SJCRH30 (cell line): ENCODE results near the gene SLC25A6. TPM values are rescaled to one million over a fixed set of nuclear protein-coding genes. Genes with fewer than 3 reads are reported as not detected.
"Not testable (repeated sequence)": the region's sequence is repeated elsewhere in the genome, so short reads cannot be mapped to it uniquely, and the experiment has no call there.

Experiments
- DNase-seq, 2 experiments: peaks; one replicate each; pipeline ENCODE4 v3.0.0-alpha.2; 2015 to 2020
- H3K27ac ChIP-seq: fragments of 250-450 bp; sonication (Bioruptor Pico); 2 replicates; pipeline ENCODE4 v1.5.1; 2020; ENCODE audit warnings: mild to moderate bottlenecking, moderate library complexity
- H3K27me3 ChIP-seq: fragments of 250-450 bp; sonication (Bioruptor Pico); 2 replicates; pipeline ENCODE4 v1.5.1; 2020; ENCODE audit warnings: mild to moderate bottlenecking, moderate library complexity
- H3K36me3 ChIP-seq: fragments of 250-450 bp; sonication (Bioruptor Pico); 2 replicates; pipeline ENCODE4 v1.5.1; 2020; ENCODE audit warnings: mild to moderate bottlenecking, moderate library complexity
- H3K4me1 ChIP-seq: fragments of 250-450 bp; sonication (Bioruptor Pico); 2 replicates; pipeline ENCODE4 v1.5.1; 2020; ENCODE audit warnings: mild to moderate bottlenecking, moderate library complexity
- H3K4me3 ChIP-seq: fragments of 250-450 bp; sonication (Bioruptor Pico); 2 replicates; pipeline ENCODE4 v1.5.1; 2020; ENCODE audit warnings: mild to moderate bottlenecking, moderate library complexity
- H3K9me3 ChIP-seq: fragments of 250-450 bp; sonication (Bioruptor Pico); replicated peaks from 2 replicates; pipeline ENCODE4 v1.5.1; 2020; ENCODE audit warnings: mild to moderate bottlenecking, moderate library complexity
- total RNA-seq: library from RNA; depleted of rRNA; stranded (reverse); fragments of >200 nt; shearing (Covaris generic); gene quantifications from 2 replicates; pipeline ENCODE4 v1.2.3, GENCODE V29; 2014; rRNA removed

Gene SLC25A6
- total RNA-seq, 1 experiment from 2014 or later = 374 TPM

- DNase-seq = no peak
- no peak overlapping the region for H3K27ac ChIP-seq
- no peaks in the 10 kb centered on the region for H3K9me3 ChIP-seq
- no peaks in the 10 kb centered on the region for H3K36me3 ChIP-seq
- no peaks in the 10 kb centered on the region for H3K4me1 ChIP-seq
- H3K27me3 ChIP-seq = no peaks in the 10 kb centered on the region
- no peak overlapping the region for H3K4me3 ChIP-seq
Observed at GRCh38 chrX:1357993-1358392, 33.9 kb downstream of the SLC25A6 start.

GRCh38 chrX:1355131-1356046 is 36.5 kb downstream of the SLC25A6 start:
- no peak overlapping the region for H3K4me3 ChIP-seq
- H3K36me3 ChIP-seq = no peaks in the 10 kb centered on the region
- no peaks in the 10 kb centered on the region for H3K4me1 ChIP-seq
- H3K27ac ChIP-seq = no peak overlapping the region
- no peaks in the 10 kb centered on the region for H3K9me3 ChIP-seq
- DNase-seq = no peak
- no peaks in the 10 kb centered on the region for H3K27me3 ChIP-seq

- H3K36me3 ChIP-seq = no peaks in the 10 kb centered on the region
- H3K9me3 ChIP-seq = no peaks in the 10 kb centered on the region
- no peaks in the 10 kb centered on the region for H3K4me1 ChIP-seq
- H3K27ac ChIP-seq = no peak overlapping the region
- no peak for DNase-seq
- H3K27me3 ChIP-seq = no peaks in the 10 kb centered on the region
- H3K4me3 ChIP-seq = no peak overlapping the region
Observed at GRCh38 chrX:1354036-1355019, 37.6 kb downstream of the SLC25A6 start.

GRCh38 chrX:1351981-1352714 is 39.8 kb downstream of the SLC25A6 start:
- Histone ChIP-seq H3K9me3 (no peaks in the 10 kb centered on the region), H3K27me3 (no peaks in the 10 kb centered on the region), H3K27ac (no peak overlapping the region), H3K36me3 (no peaks in the 10 kb centered on the region), H3K4me1 (no peaks in the 10 kb centered on the region), H3K4me3 (no peak overlapping the region)
- DNase-seq = no peak

GRCh38 chrX:1349606-1350005 is 42.3 kb downstream of the SLC25A6 start:
- not testable (repeated sequence) for DNase-seq, H3K4me3 ChIP-seq, H3K27me3 ChIP-seq, H3K4me1 ChIP-seq, H3K9me3 ChIP-seq, H3K27ac ChIP-seq, H3K36me3 ChIP-seq

GRCh38 chrX:1341545-1342184 is 50.2 kb downstream of the SLC25A6 start:
- H3K27me3 ChIP-seq = no peaks in the 10 kb centered on the region
- no peaks in the 10 kb centered on the region for H3K36me3 ChIP-seq
- no peaks in the 10 kb centered on the region for H3K9me3 ChIP-seq
- H3K27ac ChIP-seq = no peak overlapping the region
- DNase-seq = no peak
- H3K4me3 ChIP-seq = no peak overlapping the region
- no peaks in the 10 kb centered on the region for H3K4me1 ChIP-seq

GRCh38 chrX:1336948-1337779 is 54.7 kb downstream of the SLC25A6 start:
- Histone ChIP-seq H3K27ac (no peak overlapping the region), H3K36me3 (no peaks in the 10 kb centered on the region), H3K27me3 (no peaks in the 10 kb centered on the region), H3K4me1 (no peaks in the 10 kb centered on the region), H3K9me3 (no peaks in the 10 kb centered on the region), H3K4me3 (no peak overlapping the region)
- DNase-seq = no peak

GRCh38 chrX:1336331-1336943 is 55.5 kb downstream of the SLC25A6 start, which contains the start of gene IL3RA:
IL3RA (plus strand) TSS chrX:1336785; CDS start chrX:1341766, 4,981 bp downstream.
- Histone ChIP-seq H3K9me3 (no peaks in the 10 kb centered on the region), H3K27me3 (no peaks in the 10 kb centered on the region), H3K4me1 (no peaks in the 10 kb centered on the region), H3K36me3 (no peaks in the 10 kb centered on the region), H3K4me3 (no peak within 1 kb of the TSS), H3K27ac (no peak within 1 kb of the TSS)
- no peak for DNase-seq

Other genes with a start within 250 kb of the SLC25A6 start
- gene CRLF2, start 179.5 kb downstream of the SLC25A6 start, total RNA-seq = 0.08 and 0.26 TPM in 2 replicates
- 0.30 and 0.61 TPM in 2 replicates for gene CSF2RA, start 123.3 kb downstream of the SLC25A6 start, total RNA-seq
- not detected in 2 replicates for gene IL3RA, start 55.3 kb downstream of the SLC25A6 start, total RNA-seq
- gene ASMTL, start 60.8 kb upstream of the SLC25A6 start, total RNA-seq = 26.4 and 27.5 TPM in 2 replicates
- gene P2RY8, start 145.1 kb upstream of the SLC25A6 start, total RNA-seq = 0.05 and 0.08 TPM in 2 replicates
- 25.7 and 28.4 TPM in 2 replicates for gene AKAP17A, start 199.5 kb upstream of the SLC25A6 start, total RNA-seq
- not detected in 2 replicates for gene ASMT, start 222.9 kb upstream of the SLC25A6 start, total RNA-seq